Measurements from ENCODE around the gene UGGT2. TPM values are rescaled to one million over a fixed set of nuclear protein-coding genes. Genes with fewer than 3 reads are reported as not detected.
"Not testable (repeated sequence)": the region's sequence is repeated elsewhere in the genome, so short reads cannot be mapped to it uniquely, and the experiment has no call there.

Gene UGGT2
- total RNA-seq, 4 donors from 2014 or later, result 8.7 to 21.5 (median 13.6) TPM

DNA sequence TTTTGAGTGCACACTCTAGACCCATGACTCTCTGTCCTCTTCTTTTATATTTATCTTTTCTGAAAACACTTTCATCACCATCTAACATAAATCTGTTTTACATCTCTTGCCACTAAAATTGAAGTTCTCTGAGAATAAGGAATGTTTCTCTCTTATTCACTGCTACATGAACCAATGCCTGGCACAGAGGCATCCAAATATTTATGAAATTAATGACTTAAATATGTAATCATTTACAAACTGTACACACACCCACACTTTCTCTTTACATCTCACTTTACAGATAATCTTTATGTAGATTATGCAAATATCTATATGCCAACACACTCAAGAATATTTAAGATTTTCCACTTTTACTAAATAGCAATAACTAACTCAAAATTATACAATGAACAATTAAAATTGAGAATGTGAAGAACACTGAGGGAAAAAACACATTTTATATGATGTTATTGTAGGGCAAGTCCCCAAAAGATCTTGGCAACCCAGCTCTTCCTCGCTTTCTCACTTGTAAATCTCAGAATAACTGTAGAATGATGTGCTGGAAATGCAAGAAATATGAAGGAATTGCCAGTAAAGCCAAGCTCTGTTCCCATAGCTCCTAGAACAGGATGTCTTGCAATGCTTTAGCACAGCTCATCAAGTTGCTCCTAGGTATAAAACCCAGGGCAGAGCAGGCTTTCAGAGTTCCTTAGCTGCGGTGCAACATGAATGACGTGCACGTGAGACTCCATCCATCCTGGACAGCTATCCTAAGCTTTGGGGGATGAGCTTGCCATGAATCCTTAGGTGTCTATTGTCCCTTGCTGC lies 50.7 kb downstream of the UGGT2 start:
- DNase-seq (ENCODE audit: low spot score in 2 of 2), result no peak
- TF ChIP-seq, protein P1, sequence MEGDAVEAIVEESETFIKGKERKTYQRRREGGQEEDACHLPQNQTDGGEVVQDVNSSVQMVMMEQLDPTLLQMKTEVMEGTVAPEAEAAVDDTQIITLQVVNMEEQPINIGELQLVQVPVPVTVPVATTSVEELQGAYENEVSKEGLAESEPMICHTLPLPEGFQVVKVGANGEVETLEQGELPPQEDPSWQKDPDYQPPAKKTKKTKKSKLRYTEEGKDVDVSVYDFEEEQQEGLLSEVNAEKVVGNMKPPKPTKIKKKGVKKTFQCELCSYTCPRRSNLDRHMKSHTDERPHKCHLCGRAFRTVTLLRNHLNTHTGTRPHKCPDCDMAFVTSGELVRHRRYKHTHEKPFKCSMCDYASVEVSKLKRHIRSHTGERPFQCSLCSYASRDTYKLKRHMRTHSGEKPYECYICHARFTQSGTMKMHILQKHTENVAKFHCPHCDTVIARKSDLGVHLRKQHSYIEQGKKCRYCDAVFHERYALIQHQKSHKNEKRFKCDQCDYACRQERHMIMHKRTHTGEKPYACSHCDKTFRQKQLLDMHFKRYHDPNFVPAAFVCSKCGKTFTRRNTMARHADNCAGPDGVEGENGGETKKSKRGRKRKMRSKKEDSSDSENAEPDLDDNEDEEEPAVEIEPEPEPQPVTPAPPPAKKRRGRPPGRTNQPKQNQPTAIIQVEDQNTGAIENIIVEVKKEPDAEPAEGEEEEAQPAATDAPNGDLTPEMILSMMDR (IDR thresholded peaks at IDR 0.05), result no peak
- TF ChIP-seq POLR2A (IDR thresholded peaks at IDR 0.05), result no peak
- intact Hi-C loops (cut with DNase I; ENCODE audit: low total_unique reads), result no loop called here
- 83 to 86% methylated on average over 4 of the region's 4 CpGs for WGBS, 2 donors
- no peak overlapping the region for H3K4me3 ChIP-seq (ENCODE audit: low read depth, poor library complexity, severe bottlenecking)

DNA sequence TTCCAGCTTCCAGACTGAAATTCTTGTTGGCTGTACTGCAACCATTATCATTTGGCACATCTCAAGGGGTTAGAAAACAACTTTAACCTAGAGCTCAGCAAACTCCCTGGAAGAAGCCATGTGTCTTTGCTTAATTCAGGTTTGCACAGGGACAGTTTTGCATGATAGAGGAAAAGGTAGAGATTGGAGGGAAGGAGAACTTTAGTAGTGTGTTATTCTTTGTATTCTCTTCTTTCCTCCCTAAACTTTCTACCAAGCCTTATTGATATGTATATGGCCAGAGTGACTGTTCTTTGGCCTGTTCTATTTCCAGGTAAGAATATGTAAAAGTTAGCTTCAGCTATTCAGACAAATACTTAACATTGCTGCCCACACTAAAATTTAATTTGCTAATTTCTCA lies 53.1 kb downstream of the UGGT2 start:
- no peak overlapping the region for H3K4me3 ChIP-seq (ENCODE audit: low read depth, poor library complexity, severe bottlenecking)
- intact Hi-C loops (cut with DNase I; ENCODE audit: low total_unique reads), result no loop called here
- TF ChIP-seq, protein P1 (IDR thresholded peaks at IDR 0.05), result no peak
- no peak for DNase-seq (ENCODE audit: low spot score in 2 of 2)

DNA sequence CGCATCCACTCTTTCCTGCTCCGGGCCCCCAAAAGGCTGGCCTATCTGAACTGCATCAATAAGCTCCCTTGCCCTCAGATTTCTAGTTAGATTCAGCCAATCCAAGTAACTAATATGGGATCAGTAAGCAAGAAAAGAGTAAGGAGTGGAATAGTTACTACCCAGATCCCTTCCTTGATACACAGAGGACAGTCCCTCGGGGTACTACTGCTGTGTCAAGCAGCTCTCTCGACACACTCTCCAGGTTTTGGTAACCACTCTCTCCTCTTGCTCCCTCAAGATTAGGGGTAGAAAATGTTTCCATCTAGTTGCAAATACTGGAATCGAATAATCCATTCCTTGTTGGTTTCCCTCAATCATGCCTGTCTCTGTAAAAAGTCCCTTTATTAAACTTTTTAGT lies 65.4 kb downstream of the UGGT2 start:
- no peak for DNase-seq (ENCODE audit: low spot score in 2 of 2)
- intact Hi-C loops (cut with DNase I; ENCODE audit: low total_unique reads), result no loop called here
- TF ChIP-seq, protein P1 (IDR thresholded peaks at IDR 0.05), result no peak
- TF ChIP-seq POLR2A (IDR thresholded peaks at IDR 0.05), result no peak
- 95 to 96% methylated on average over 5 of the region's 5 CpGs for WGBS, 2 donors
- no peak overlapping the region for H3K4me3 ChIP-seq (ENCODE audit: low read depth, poor library complexity, severe bottlenecking)

DNA sequence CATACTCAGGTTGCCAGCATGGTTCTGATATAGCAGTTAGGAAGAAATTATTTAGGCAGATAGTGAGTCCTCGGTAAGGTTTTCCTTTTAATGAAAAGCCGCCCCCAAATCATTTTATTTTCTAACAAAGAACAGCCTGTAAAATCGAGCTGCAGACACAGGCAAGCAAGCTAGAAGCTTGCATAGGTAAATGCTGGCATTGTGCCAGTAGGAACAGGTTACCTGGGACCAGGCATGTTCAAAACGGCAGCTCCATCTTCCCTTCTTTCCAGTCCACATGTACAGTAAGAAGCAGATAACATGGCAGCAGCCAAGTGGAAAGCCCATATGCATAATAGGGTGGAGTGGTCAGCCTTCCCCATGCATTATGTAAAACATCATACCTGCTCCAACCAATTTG lies 71.1 kb downstream of the UGGT2 start:
- intact Hi-C loops (cut with DNase I; ENCODE audit: low total_unique reads), result no loop called here
- no peak overlapping the region for H3K4me3 ChIP-seq (ENCODE audit: low read depth, poor library complexity, severe bottlenecking)
- TF ChIP-seq, protein P1 (IDR thresholded peaks at IDR 0.05), result no peak
- TF ChIP-seq POLR2A (IDR thresholded peaks at IDR 0.05), result no peak
- no peak for DNase-seq (ENCODE audit: low spot score in 2 of 2)
- 79 to 82% methylated on average over 4 of the region's 4 CpGs for WGBS, 2 donors

DNA sequence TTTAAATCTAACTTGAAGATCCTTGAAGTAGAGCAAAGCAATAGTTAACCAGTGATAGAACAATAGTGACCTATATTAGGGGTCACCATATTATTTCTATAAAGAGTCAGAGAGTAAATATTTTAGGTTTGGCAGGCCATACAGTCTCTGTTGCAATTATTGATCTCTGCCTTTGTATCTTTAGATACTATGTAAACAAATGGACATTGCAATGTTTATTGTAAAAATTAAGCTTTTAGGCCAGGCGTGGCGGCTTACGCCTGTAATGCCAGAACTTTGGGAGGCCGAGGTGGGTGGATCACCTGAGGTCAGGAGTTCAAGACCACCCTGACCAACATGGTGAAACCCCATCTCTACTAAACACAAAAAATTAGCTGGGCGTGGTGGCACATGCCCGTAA lies 80.5 kb downstream of the UGGT2 start:
- intact Hi-C loops (cut with DNase I; ENCODE audit: low total_unique reads); H3K4me3 ChIP-seq (ENCODE audit: low read depth, poor library complexity, severe bottlenecking): not testable (repeated sequence)
- WGBS, 2 donors, result 95% methylated on average over 6 of the region's 6 CpGs

DNA sequence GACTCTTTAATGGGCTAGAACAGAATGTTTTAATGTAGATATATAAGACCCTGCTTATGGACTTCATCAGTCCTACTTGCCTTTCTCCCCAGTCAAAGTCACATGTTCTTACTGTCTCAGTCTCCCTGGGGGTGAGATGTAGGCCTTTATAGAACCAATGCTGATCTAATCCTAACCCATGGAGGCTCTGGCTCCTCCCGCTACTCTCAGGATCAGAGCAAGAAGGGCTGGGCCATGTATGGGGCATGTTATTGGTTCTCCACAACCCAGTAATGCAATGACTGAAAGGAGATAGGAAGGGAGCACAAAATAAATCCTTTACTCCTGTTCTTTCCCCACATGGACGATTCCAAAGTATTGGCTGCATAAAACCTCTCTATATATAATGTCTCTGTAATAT lies 82.3 kb downstream of the UGGT2 start:
- WGBS, 2 donors, result 95 to 97% methylated on average over 2 of the region's 2 CpGs
- TF ChIP-seq, protein P1 (IDR thresholded peaks at IDR 0.05), result no peak
- TF ChIP-seq POLR2A (IDR thresholded peaks at IDR 0.05), result no peak
- no peak overlapping the region for H3K4me3 ChIP-seq (ENCODE audit: low read depth, poor library complexity, severe bottlenecking)
- intact Hi-C loops (cut with DNase I; ENCODE audit: low total_unique reads), result no loop called here
- no peak for DNase-seq (ENCODE audit: low spot score in 2 of 2)

More for the DNA sequence above, 80.5 kb downstream of the UGGT2 start:
- DNase-seq (ENCODE audit: low spot score in 2 of 2), result not testable (repeated sequence)

All from lower leg skin (tissue), 4 donors.